ENCODE data around the gene DNAI4. TPM values are rescaled to one million over a fixed set of nuclear protein-coding genes. Genes with fewer than 3 reads are reported as not detected.

DNAI4 gene
- total and polyA plus RNA-seq, 2 of the 8 experiments (the other 6 are each of a cell fraction or from before 2014, with no cell fraction given) = 0.32 to 2.1 TPM

- H3K9ac ChIP-seq (replicated peaks in 1 of 4; ENCODE audit: extremely low read depth in 1 of 4, low read depth in 3 of 4, low read length in 3 of 4) = no peak overlapping the region
- no peak for FAIRE-seq
- H2BK15ac ChIP-seq (ENCODE audit: low read length) = no peak overlapping the region
- H3K23me2 ChIP-seq (ENCODE audit: low read depth, low read length) = no peaks in the 10 kb centered on the region
- H3K4me3 ChIP-seq (ENCODE audit: extremely low read depth in 1 of 4, insufficient read depth in 2 of 4, low read depth in 3 of 4, low read length in 4 of 4) = no peak overlapping the region
- H4K91ac ChIP-seq (replicated peaks; ENCODE audit: insufficient read length, low read length) = no peak overlapping the region
- no peak overlapping the region for H2AK5ac ChIP-seq (ENCODE audit: low read depth, low read length)
- TF ChIP-seq RFX5 (IDR thresholded peaks at IDR 0.05; ENCODE audit: borderline replicate concordance, low read depth, low read length) (no peak), KDM4A (IDR thresholded peaks at IDR 0.05; ENCODE audit: low read depth, low read length, severe bottlenecking) (no peak), RBBP5 (IDR thresholded peaks at IDR 0.05; ENCODE audit: borderline replicate concordance, low read depth, low read length) (no peak), ATF3 (IDR thresholded peaks at IDR 0.05; ENCODE audit: insufficient read depth, low read depth, low read length) (no peak), NRF1 (IDR thresholded peaks at IDR 0.05; ENCODE audit: low read depth, low read length) (no peak), SUZ12 (IDR thresholded peaks at IDR 0.05; ENCODE audit: low read length) (no peak), HDAC6 (IDR thresholded peaks at IDR 0.05; ENCODE audit: low read depth, low read length) (no peak), KDM5A (IDR thresholded peaks at IDR 0.05; ENCODE audit: low read length) (no peak), ZNF274 (IDR thresholded peaks at IDR 0.05; ENCODE audit: borderline replicate concordance, extremely low read depth, low read length) (no peak)
- H2BK20ac ChIP-seq (ENCODE audit: low read length) = no peak overlapping the region
- no peaks in the 10 kb centered on the region for H3K9me3 ChIP-seq (ENCODE audit: insufficient read depth in 2 of 2, low read depth in 1 of 2, low read length in 1 of 2)
- no peak overlapping the region for H3K4ac ChIP-seq (replicated peaks; ENCODE audit: insufficient read length, low read depth, low read length)
- ChIA-PET POLR2A (ENCODE audit: partially characterized antibody) (no interaction called here), CTCF (ENCODE audit: partially characterized antibody) (no interaction called here)
- no peak overlapping the region for H3K4me2 ChIP-seq (ENCODE audit: insufficient read depth in 1 of 2, low read depth in 2 of 2, low read length in 2 of 2)
- H2AFZ ChIP-seq (ENCODE audit: low read length) = no peak overlapping the region
- H3K36me3 ChIP-seq (ENCODE audit: control insufficient read depth in 2 of 4, insufficient read depth in 4 of 4, low read length in 3 of 4) = no peaks in the 10 kb centered on the region
- no peak for DNase-seq (ENCODE audit: low read depth in 1 of 2, low spot score in 2 of 2)
- no peak overlapping the region for H2BK5ac ChIP-seq (ENCODE audit: low read depth, low read length)
- H4K5ac ChIP-seq (ENCODE audit: insufficient read length, low read depth, low read length) = no peak overlapping the region
- H4K20me1 ChIP-seq (replicated peaks in 1 of 2; ENCODE audit: control insufficient read depth in 1 of 2, insufficient read depth in 2 of 2, low read length in 2 of 2) = no peaks in the 10 kb centered on the region
- no peaks in the 10 kb centered on the region for H3K79me1 ChIP-seq (ENCODE audit: low read depth, low read length)
- H3K14ac ChIP-seq (ENCODE audit: insufficient read length) = no peak overlapping the region
- no peaks in the 10 kb centered on the region for H3K79me2 ChIP-seq (ENCODE audit: control insufficient read depth in 1 of 2, insufficient read depth in 2 of 2, low read length in 2 of 2)
- H3K18ac ChIP-seq (ENCODE audit: extremely low read depth, low read length) = no peak overlapping the region
- no peak overlapping the region for H4K8ac ChIP-seq (ENCODE audit: extremely low read depth, insufficient read depth, low read length)
- H3K27me3 ChIP-seq (replicated peaks in 1 of 4; ENCODE audit: control insufficient read depth in 3 of 4, extremely low read depth in 1 of 4, insufficient read depth in 3 of 4, low read length in 3 of 4) = no peaks in the 10 kb centered on the region
- H3K4me1 ChIP-seq (replicated peaks in 1 of 4; ENCODE audit: control insufficient read depth in 3 of 4, insufficient read depth in 4 of 4, low read length in 3 of 4) = no peaks in the 10 kb centered on the region
- no peak overlapping the region for H2BK120ac ChIP-seq (replicated peaks; ENCODE audit: low read depth, low read length)
- H3K56ac ChIP-seq (replicated peaks; ENCODE audit: insufficient read length, low read depth, low read length) = no peak overlapping the region
- H3K23ac ChIP-seq (ENCODE audit: insufficient read length) = no peak overlapping the region
- H2BK12ac ChIP-seq (ENCODE audit: low read depth, low read length) = no peak overlapping the region
- 88% methylated on average over 1 of the region's 1 CpG; no CpG with 5 or more reads in 1 of the 2 experiments for WGBS, 2 experiments (ENCODE audit: extremely low coverage in 1 of 2, insufficient coverage in 1 of 2, insufficient read length in 1 of 2, insufficient replicate concordance in 2 of 2, low coverage in 1 of 2, low lambda C conversion rate in 2 of 2, missing lambda C conversion rate in 1 of 2)
- no peak overlapping the region for H3K27ac ChIP-seq (ENCODE audit: low read depth, low read length)
Observed at GRCh38 chr1:66890621-66891020, 34.0 kb downstream of the DNAI4 start.

Measured in H1 (cell line).